ENCODE results near the gene BATF3.

DNA sequence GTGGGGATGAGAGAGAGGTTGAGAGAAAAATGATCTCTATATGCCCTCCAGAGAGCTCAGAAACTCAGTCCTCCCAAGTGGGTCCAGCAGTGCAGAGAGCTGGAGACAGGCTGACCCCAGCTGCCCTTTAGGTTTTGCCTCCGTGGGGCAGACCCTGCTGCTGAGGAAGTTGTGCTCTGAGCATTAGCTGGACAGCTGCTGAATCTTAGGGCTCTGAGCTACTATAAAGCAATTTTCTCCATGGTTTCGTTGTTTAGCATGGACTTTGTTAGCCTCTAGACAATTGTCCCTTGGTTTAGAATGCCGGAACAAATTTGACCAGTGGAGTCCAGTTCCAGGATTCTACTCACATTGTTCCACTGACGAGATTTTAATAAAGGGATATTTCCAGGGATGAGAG is 22.1 kb downstream of the BATF3 start:
- TF ChIP-seq, protein P1, sequence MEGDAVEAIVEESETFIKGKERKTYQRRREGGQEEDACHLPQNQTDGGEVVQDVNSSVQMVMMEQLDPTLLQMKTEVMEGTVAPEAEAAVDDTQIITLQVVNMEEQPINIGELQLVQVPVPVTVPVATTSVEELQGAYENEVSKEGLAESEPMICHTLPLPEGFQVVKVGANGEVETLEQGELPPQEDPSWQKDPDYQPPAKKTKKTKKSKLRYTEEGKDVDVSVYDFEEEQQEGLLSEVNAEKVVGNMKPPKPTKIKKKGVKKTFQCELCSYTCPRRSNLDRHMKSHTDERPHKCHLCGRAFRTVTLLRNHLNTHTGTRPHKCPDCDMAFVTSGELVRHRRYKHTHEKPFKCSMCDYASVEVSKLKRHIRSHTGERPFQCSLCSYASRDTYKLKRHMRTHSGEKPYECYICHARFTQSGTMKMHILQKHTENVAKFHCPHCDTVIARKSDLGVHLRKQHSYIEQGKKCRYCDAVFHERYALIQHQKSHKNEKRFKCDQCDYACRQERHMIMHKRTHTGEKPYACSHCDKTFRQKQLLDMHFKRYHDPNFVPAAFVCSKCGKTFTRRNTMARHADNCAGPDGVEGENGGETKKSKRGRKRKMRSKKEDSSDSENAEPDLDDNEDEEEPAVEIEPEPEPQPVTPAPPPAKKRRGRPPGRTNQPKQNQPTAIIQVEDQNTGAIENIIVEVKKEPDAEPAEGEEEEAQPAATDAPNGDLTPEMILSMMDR (IDR thresholded peaks at IDR 0.05; ENCODE audit: extremely low read depth in 1 of 2, insufficient read depth in 1 of 2, low read depth in 1 of 2, low read length in 2 of 2) = no peak
- TF ChIP-seq POLR2AphosphoS5 (IDR thresholded peaks at IDR 0.05; ENCODE audit: insufficient read depth, low read depth, low read length) (no peak), EZH2 (IDR thresholded peaks at IDR 0.05; ENCODE audit: borderline replicate concordance, low read depth, low read length, severe bottlenecking) (no peak), POLR2A (IDR thresholded peaks at IDR 0.05; ENCODE audit: low read depth, low read length) (no peak)

Data from endothelial cell of umbilical vein (primary cell).